DND-41 (cell line): Measurements from ENCODE around the gene SNTB2.

Experiments
- CTCF ChIP-seq: IDR thresholded peaks from 2 replicates; pipeline ENCODE4 v1.5.1; 2012; ENCODE audit warnings: borderline replicate concordance, low read length, moderate library complexity, mild to moderate bottlenecking; ENCODE audit not compliant: poor library complexity, severe bottlenecking; ENCODE audit errors: extremely low read depth
- EZH2 ChIP-seq: IDR thresholded peaks from 3 replicates; pipeline ENCODE4 v1.6.1; 2012; ENCODE audit warnings: borderline replicate concordance, low read depth, mild to moderate bottlenecking, moderate library complexity, low read length, inconsistent platforms; ENCODE audit not compliant: severe bottlenecking

- TF ChIP-seq CTCF (no peak), EZH2 (no peak)
Measured at GRCh38 chr16:69195369-69196029, 8.5 kb downstream of the SNTB2 start.
